HG03175 (cell line): ENCODE measurements around the gene SREK1IP1.

ENCODE experiments used
- ATAC-seq: cut with Tn5 transposase; IDR thresholded peaks from one replicate; pipeline ENCODE4 v1.9.1; 2021; ENCODE audit warnings: mild to moderate bottlenecking, moderate library complexity; ENCODE audit not compliant: unreplicated experiment

The SREK1IP1 gene

GRCh38 chr5:64688391-64688790 lies 80.1 kb downstream of the SREK1IP1 start:
- ATAC-seq = no peak

- no peak for ATAC-seq
Observed at GRCh38 chr5:64685866-64686265, 82.6 kb downstream of the SREK1IP1 start.

- no peak for ATAC-seq
Observed at GRCh38 chr5:64682608-64683007, 85.9 kb downstream of the SREK1IP1 start.

GRCh38 chr5:64680289-64680688 lies 88.2 kb downstream of the SREK1IP1 start:
- no peak for ATAC-seq

- ATAC-seq = no peak
Observed at GRCh38 chr5:64678374-64678773, 90.1 kb downstream of the SREK1IP1 start.

- ATAC-seq = no peak
Observed at GRCh38 chr5:64671678-64672077, 96.8 kb downstream of the SREK1IP1 start.

- ATAC-seq = no peak
Observed at GRCh38 chr5:64670277-64670676, 98.2 kb downstream of the SREK1IP1 start.
